HFF-Myc (cell line): Measurements from ENCODE around the gene APOBEC3H.

Experiments
- DNase-seq: peaks from one replicate; pipeline ENCODE4 v3.0.0-alpha.2; 2011; ENCODE audit warnings: low read depth; ENCODE audit errors: extremely low read depth
- H3K4me3 ChIP-seq: replicated peaks from 2 replicates; pipeline ENCODE4 v1.5.1; 2011; ENCODE audit warnings: low read depth, mild to moderate bottlenecking, control low read depth, low read length
- CTCF ChIP-seq: IDR thresholded peaks from 2 replicates; pipeline ENCODE4 v1.5.1; 2012; ENCODE audit warnings: mild to moderate bottlenecking, low read depth, low read length, control low read depth; ENCODE audit errors: missing control alignments

The APOBEC3H gene

GRCh38 chr22:39081016-39081415 is 16.0 kb upstream of the APOBEC3H start:
- TF ChIP-seq CTCF: no peak
- no peak for DNase-seq
- H3K4me3 ChIP-seq: no peak overlapping the region

- no peak for DNase-seq
- TF ChIP-seq CTCF: no peak
These were observed 15.4 kb upstream of the APOBEC3H start for GRCh38 chr22:39081598-39081997.

GRCh38 chr22:39083212-39084165 is 13.6 kb upstream of the APOBEC3H start:
- TF ChIP-seq CTCF: no peak
- DNase-seq: no peak
- H3K4me3 ChIP-seq: no peak overlapping the region

More at GRCh38 chr22:39081598-39081997, 15.4 kb upstream of the APOBEC3H start:
- H3K4me3 ChIP-seq: no peak overlapping the region

GRCh38 chr22:39084666-39085065 is 12.4 kb upstream of the APOBEC3H start:
- no peak for TF ChIP-seq CTCF
- no peak overlapping the region for H3K4me3 ChIP-seq
- DNase-seq: no peak

DNA sequence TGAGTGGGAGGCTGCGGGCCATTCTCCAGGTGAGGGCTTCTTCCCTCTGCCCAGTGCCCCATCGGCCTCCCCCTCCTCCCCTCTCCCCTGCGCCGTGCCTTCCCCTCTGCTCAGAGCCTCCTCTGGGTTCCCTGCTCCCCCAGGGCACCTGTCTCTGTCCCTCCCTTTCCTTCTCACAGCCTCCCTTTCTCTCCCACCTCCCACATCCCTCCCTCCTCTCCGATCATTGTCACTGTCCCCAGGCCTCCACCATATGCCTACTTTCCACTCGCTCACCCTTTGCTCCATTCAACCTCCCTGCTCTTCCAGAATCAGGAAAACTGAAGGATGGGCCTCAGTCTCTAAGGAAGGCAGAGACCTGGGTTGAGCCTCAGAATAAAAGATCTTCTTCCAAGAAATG is 9.9 kb upstream of the APOBEC3H start:
- H3K4me3 ChIP-seq: no peak overlapping the region
- DNase-seq: no peak
- TF ChIP-seq CTCF: no peak

GRCh38 chr22:39087881-39088684 is 9.0 kb upstream of the APOBEC3H start:
- H3K4me3 ChIP-seq: no peak overlapping the region
- no peak for DNase-seq
- no peak for TF ChIP-seq CTCF
